Measurements from ENCODE around the gene SLC25A12.

DNA sequence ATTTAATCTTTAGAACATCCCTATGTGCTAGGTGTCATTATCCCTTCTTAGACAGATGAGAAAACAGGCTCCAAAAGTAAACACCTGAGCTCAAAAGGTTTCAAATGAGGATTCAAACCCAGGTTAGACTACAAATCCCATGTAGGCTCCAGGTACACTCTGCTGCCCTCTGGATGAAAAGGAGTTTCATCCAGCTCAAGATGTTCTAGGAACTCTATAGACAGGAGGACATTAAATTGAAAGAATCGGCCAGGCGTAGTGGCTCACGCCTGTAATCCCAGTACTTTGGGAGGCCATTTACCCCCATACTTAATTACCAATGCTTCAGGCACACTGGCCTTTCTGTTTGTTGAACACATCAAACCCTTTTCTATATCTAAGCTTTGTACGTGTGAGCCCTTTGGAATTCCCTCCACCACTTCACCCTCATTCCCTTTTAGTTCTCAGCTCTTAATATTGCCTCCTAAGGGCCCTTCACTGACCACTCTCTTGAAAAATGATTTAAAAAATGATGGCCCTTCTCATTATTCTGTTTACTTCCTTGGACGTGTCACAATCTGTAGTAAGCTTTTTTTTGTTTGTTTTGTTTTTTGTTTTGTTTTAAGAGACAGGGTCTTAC lies 10.7 kb downstream of the SLC25A12 start:
- no peak for TF ChIP-seq POLR2AphosphoS5 (IDR thresholded peaks at IDR 0.05; ENCODE audit: low read depth, low read length)
- TF ChIP-seq POLR2A (IDR thresholded peaks at IDR 0.05; ENCODE audit: low read depth, low read length) = no peak
